ENCODE data around the gene ANKRD11. TPM values are rescaled to one million over a fixed set of nuclear protein-coding genes. Genes with fewer than 3 reads are reported as not detected.

ANKRD11 gene
- total and polyA plus RNA-seq, 2 donors (not counting 3 experiments of a cell fraction or from before 2014, with no cell fraction given): 55.8 to 191 TPM

DNA sequence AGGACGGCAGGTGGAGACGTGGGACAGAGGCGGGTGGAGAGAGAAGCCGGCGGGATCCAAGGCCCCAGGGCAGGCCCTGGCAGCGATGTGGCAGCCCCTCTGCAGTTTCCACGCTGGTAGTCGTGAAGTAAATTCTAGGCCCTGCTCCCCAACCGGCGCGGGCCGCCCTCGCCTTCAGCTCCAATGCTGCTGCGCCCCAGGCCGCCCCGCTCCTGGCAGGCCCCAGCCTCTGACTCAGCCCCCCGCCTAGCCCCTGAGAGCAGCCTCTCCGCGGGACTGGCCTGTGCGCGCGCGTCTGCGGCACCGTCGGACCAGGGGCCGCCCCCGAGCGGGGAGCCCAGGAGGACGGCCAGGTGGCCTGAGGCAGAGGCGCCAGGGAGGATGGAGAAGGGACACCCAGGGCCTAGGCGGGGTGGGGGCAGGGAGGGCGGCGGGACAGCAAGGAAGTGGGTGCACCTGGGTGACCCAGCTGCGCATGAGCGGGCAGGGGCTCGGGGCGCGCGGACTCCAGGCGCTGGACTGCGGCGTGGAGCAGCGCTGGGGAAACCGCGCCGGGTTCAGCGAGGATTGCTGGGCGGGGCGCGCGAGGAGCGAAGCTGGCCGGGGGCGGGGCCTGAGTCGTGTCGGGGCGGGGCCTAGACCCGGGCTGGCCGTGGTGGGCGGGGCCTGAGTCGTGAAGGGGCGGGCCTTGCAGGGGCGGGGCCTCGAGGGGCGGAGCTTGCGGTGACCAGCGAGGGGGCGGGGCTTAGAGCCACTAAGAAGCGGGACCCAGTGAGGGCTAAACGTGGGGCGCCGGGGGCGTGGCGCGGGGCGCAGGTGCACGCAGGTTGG, 243.2 kb downstream of the ANKRD11 start:
- POLR2A ChIA-PET: no interaction called here
- H2AFZ ChIP-seq (ENCODE audit: low read depth, low read length): peak overlapping the region; percentile 80

More for the DNA sequence above, 243.2 kb downstream of the ANKRD11 start:
- no peaks in the 10 kb centered on the region for H3K4me1 ChIP-seq (ENCODE audit: control insufficient read depth, extremely low read depth, insufficient read depth, low read length)
- H3K9me3 ChIP-seq (replicated peaks; ENCODE audit: control insufficient read depth, insufficient read depth, low read length): no peaks in the 10 kb centered on the region
- H3K36me3 ChIP-seq (ENCODE audit: control insufficient read depth in 2 of 2, extremely low read depth in 1 of 2, insufficient read depth in 2 of 2, low read length in 2 of 2): no peaks in the 10 kb centered on the region
- DNase-seq (ENCODE audit: low read depth, low spot score) (peak; percentile 62), FAIRE-seq (peak; percentile 86)
- no peaks in the 10 kb centered on the region for H3K79me2 ChIP-seq (ENCODE audit: control insufficient read depth, insufficient read depth, low read length)
- BruUV-seq (replicated peaks): no TSS peak
- no peak overlapping the region for H3K27ac ChIP-seq (ENCODE audit: insufficient read depth, low read depth, low read length)
- H3K9ac ChIP-seq (replicated peaks; ENCODE audit: extremely low read depth, insufficient read depth, low read length): no peak overlapping the region
- intact Hi-C loops (cut with micrococcal nuclease): no loop called here
- CTCF ChIA-PET: interaction anchor here (0.6 to 1.4 kb wide), 9 partner anchors 10 to 262 kb away, joined by 3 to 5 read pairs (median 3); partner anchors contain the start of genes SPG7 and ZNF778
- H3K27me3 ChIP-seq (ENCODE audit: control insufficient read depth in 2 of 2, insufficient read depth in 2 of 2, low read length in 2 of 2): no peaks in the 10 kb centered on the region
- H3K9me1 ChIP-seq (replicated peaks; ENCODE audit: control insufficient read depth, extremely low read depth, insufficient read depth, low read length): no peaks in the 10 kb centered on the region
- no peaks in the 10 kb centered on the region for H4K20me1 ChIP-seq (replicated peaks; ENCODE audit: control insufficient read depth, extremely low read depth, insufficient read depth, low read length)
- dilution Hi-C loops (cut with MboI; ENCODE audit: extremely low pct_ligation_motif_present, low sequenced_read_pairs): no loop called here
- TF ChIP-seq GATA2 (IDR thresholded peaks at IDR 0.05; ENCODE audit: insufficient read depth, insufficient read length, low read depth, low read length): no peak
- no peak for TF ChIP-seq JUN (IDR thresholded peaks at IDR 0.05; ENCODE audit: borderline replicate concordance, insufficient read depth, insufficient read length, low read depth)
- TF ChIP-seq EZH2 (IDR thresholded peaks at IDR 0.05; ENCODE audit: borderline replicate concordance, low read depth, low read length, severe bottlenecking): no peak
- no peak for TF ChIP-seq POLR2A (IDR thresholded peaks at IDR 0.05; ENCODE audit: low read depth, low read length)
- TF ChIP-seq FOS (IDR thresholded peaks at IDR 0.05; ENCODE audit: borderline replicate concordance, insufficient read depth, low read length): no peak
- TF ChIP-seq, protein P1, sequence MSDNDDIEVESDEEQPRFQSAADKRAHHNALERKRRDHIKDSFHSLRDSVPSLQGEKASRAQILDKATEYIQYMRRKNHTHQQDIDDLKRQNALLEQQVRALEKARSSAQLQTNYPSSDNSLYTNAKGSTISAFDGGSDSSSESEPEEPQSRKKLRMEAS (IDR thresholded peaks at IDR 0.05; ENCODE audit: insufficient read depth, insufficient read length): no peak
- TF ChIP-seq CTCF (IDR thresholded peaks at IDR 0.05; ENCODE audit: extremely low read depth in 1 of 2, insufficient read depth in 1 of 2, low read depth in 1 of 2, low read length in 2 of 2): no peak
- TF ChIP-seq MYC (IDR thresholded peaks at IDR 0.05; ENCODE audit: low read depth, low read length): no peak
- TF ChIP-seq POLR2AphosphoS5 (IDR thresholded peaks at IDR 0.05; ENCODE audit: insufficient read depth, low read depth, low read length): no peak
- H3K4me2 ChIP-seq (ENCODE audit: insufficient read depth, low read length): peak overlapping the region; percentile 42
- H3K4me3 ChIP-seq (replicated peaks in 1 of 3; ENCODE audit: insufficient read depth in 1 of 3, low read depth in 1 of 3, low read length in 3 of 3): peak overlapping the region in 2 of 3 experiments; percentile 23 to 45
